ENCODE measurements around the gene RUSC2. TPM values are rescaled to one million over a fixed set of nuclear protein-coding genes. Genes with fewer than 3 reads are reported as not detected.

The RUSC2 gene
- total and polyA plus RNA-seq, 10 of the 15 experiments (the other 5 are each of a cell fraction or from before 2014, with no cell fraction given): not detected

Other genes starting within 250 kb of the RUSC2 start
Only the 7 nearest of the 10 such genes appear.
- 7.9 and 8.2 TPM in 2 replicates for gene TESK1, start 115.2 kb downstream of the RUSC2 start, total RNA-seq (2014; rRNA removed)
- gene TESK1, start 115.2 kb downstream of the RUSC2 start, total RNA-seq (2014; rRNA removed; fragmentation: Illumina TruSeq; extraction: Trizol): 4.6 and 4.9 TPM in 2 replicates
- gene TESK1, start 115.2 kb downstream of the RUSC2 start, total RNA-seq (2021): 19.1 and 19.5 TPM in 2 replicates
- gene TESK1, start 115.2 kb downstream of the RUSC2 start, polyA plus RNA-seq (2011; rRNA removed): 7.2 and 9.9 TPM in 2 replicates
- gene TESK1, start 115.2 kb downstream of the RUSC2 start, polyA plus RNA-seq (2014; fragmentation: Illumina TruSeq; extraction: Trizol): 6.1 and 9.1 TPM in 2 replicates
- gene TESK1, start 115.2 kb downstream of the RUSC2 start, polyA plus RNA-seq (2014; fragmentation: Nextera tagmentation; extraction: Ambion mirVana): under 1 TPM in 1 of 2 experiments, not detected in 1; 0.16 TPM
- 13.0 and 14.3 TPM in 2 replicates for gene TESK1, start 115.2 kb downstream of the RUSC2 start, polyA plus RNA-seq (2014; rRNA removed)
- 1 to 10 TPM in 1 of 2 experiments, under 1 TPM in 1; 0.88 to 2.9 TPM for gene TESK1, start 115.2 kb downstream of the RUSC2 start, polyA plus RNA-seq (2016; fragmentation: Nextera tagmentation; extraction: Ambion mirVana)
- gene CD72, start 128.3 kb downstream of the RUSC2 start, total RNA-seq (2014; rRNA removed): 12.2 and 14.2 TPM in 2 replicates
- gene CD72, start 128.3 kb downstream of the RUSC2 start, total RNA-seq (2014; rRNA removed; fragmentation: Illumina TruSeq; extraction: Trizol): 5.8 and 7.0 TPM in 2 replicates
- gene CD72, start 128.3 kb downstream of the RUSC2 start, total RNA-seq (2021): 8.9 and 9.0 TPM in 2 replicates
- 3.0 and 3.1 TPM in 2 replicates for gene CD72, start 128.3 kb downstream of the RUSC2 start, polyA plus RNA-seq (2011; rRNA removed)
- gene CD72, start 128.3 kb downstream of the RUSC2 start, polyA plus RNA-seq (2014; fragmentation: Illumina TruSeq; extraction: Trizol): 6.6 and 8.4 TPM in 2 replicates
- gene CD72, start 128.3 kb downstream of the RUSC2 start, polyA plus RNA-seq (2014; fragmentation: Nextera tagmentation; extraction: Ambion mirVana): 1 to 10 TPM; 2.1 to 2.3 TPM
- gene CD72, start 128.3 kb downstream of the RUSC2 start, polyA plus RNA-seq (2014; rRNA removed): 8.9 and 12.0 TPM in 2 replicates
- 1 to 10 TPM; 2.8 to 2.9 TPM for gene CD72, start 128.3 kb downstream of the RUSC2 start, polyA plus RNA-seq (2016; fragmentation: Nextera tagmentation; extraction: Ambion mirVana)
- 115 and 119 TPM in 2 replicates for gene SIT1, start 160.8 kb downstream of the RUSC2 start, total RNA-seq (2014; rRNA removed)
- 55.0 and 55.6 TPM in 2 replicates for gene SIT1, start 160.8 kb downstream of the RUSC2 start, total RNA-seq (2014; rRNA removed; fragmentation: Illumina TruSeq; extraction: Trizol)
- 83.3 and 84.9 TPM in 2 replicates for gene SIT1, start 160.8 kb downstream of the RUSC2 start, total RNA-seq (2021)
- 20.1 and 29.1 TPM in 2 replicates for gene SIT1, start 160.8 kb downstream of the RUSC2 start, polyA plus RNA-seq (2011; rRNA removed)
- 26.3 and 44.9 TPM in 2 replicates for gene SIT1, start 160.8 kb downstream of the RUSC2 start, polyA plus RNA-seq (2014; fragmentation: Illumina TruSeq; extraction: Trizol)
- gene SIT1, start 160.8 kb downstream of the RUSC2 start, polyA plus RNA-seq (2014; fragmentation: Nextera tagmentation; extraction: Ambion mirVana): 10 to 100 TPM in 1 of 2 experiments, under 1 TPM in 1; 0.97 to 12.1 TPM
- gene SIT1, start 160.8 kb downstream of the RUSC2 start, polyA plus RNA-seq (2014; rRNA removed): 137 and 147 TPM in 2 replicates
- gene SIT1, start 160.8 kb downstream of the RUSC2 start, polyA plus RNA-seq (2016; fragmentation: Nextera tagmentation; extraction: Ambion mirVana): 10 to 100 TPM; 63.8 to 77.8 TPM
- gene RMRP, start 167.9 kb downstream of the RUSC2 start, total RNA-seq (2014; rRNA removed): 34,892 and 42,450 TPM in 2 replicates
- 6,746 and 12,076 TPM in 2 replicates for gene RMRP, start 167.9 kb downstream of the RUSC2 start, total RNA-seq (2014; rRNA removed; fragmentation: Illumina TruSeq; extraction: Trizol)
- 18,533 and 18,901 TPM in 2 replicates for gene RMRP, start 167.9 kb downstream of the RUSC2 start, total RNA-seq (2021)
- gene RMRP, start 167.9 kb downstream of the RUSC2 start, polyA plus RNA-seq (2011; rRNA removed): 3.8 and 12.0 TPM in 2 replicates
- gene RMRP, start 167.9 kb downstream of the RUSC2 start, polyA plus RNA-seq (2014; fragmentation: Illumina TruSeq; extraction: Trizol): not detected in 2 replicates
- not detected for gene RMRP, start 167.9 kb downstream of the RUSC2 start, polyA plus RNA-seq (2014; fragmentation: Nextera tagmentation; extraction: Ambion mirVana)
- gene RMRP, start 167.9 kb downstream of the RUSC2 start, polyA plus RNA-seq (2014; rRNA removed): 760 and 1,065 TPM in 2 replicates
- gene RMRP, start 167.9 kb downstream of the RUSC2 start, polyA plus RNA-seq (2016; fragmentation: Nextera tagmentation; extraction: Ambion mirVana): 10 to 100 TPM in 1 of 2 experiments, not detected in 1; 13.3 TPM
- gene CCDC107, start 168.2 kb downstream of the RUSC2 start, total RNA-seq (2014; rRNA removed): 9.4 and 13.2 TPM in 2 replicates
- gene CCDC107, start 168.2 kb downstream of the RUSC2 start, total RNA-seq (2014; rRNA removed; fragmentation: Illumina TruSeq; extraction: Trizol): 6.2 and 6.3 TPM in 2 replicates
- gene CCDC107, start 168.2 kb downstream of the RUSC2 start, total RNA-seq (2021): 10.6 and 11.8 TPM in 2 replicates
- 8.6 and 10.5 TPM in 2 replicates for gene CCDC107, start 168.2 kb downstream of the RUSC2 start, polyA plus RNA-seq (2011; rRNA removed)
- gene CCDC107, start 168.2 kb downstream of the RUSC2 start, polyA plus RNA-seq (2014; fragmentation: Illumina TruSeq; extraction: Trizol): 5.9 and 6.7 TPM in 2 replicates
- gene CCDC107, start 168.2 kb downstream of the RUSC2 start, polyA plus RNA-seq (2014; fragmentation: Nextera tagmentation; extraction: Ambion mirVana): under 1 TPM; 0.19 to 0.90 TPM
- gene CCDC107, start 168.2 kb downstream of the RUSC2 start, polyA plus RNA-seq (2014; rRNA removed): 14.3 and 16.0 TPM in 2 replicates
- gene CCDC107, start 168.2 kb downstream of the RUSC2 start, polyA plus RNA-seq (2016; fragmentation: Nextera tagmentation; extraction: Ambion mirVana): 10 to 100 TPM; 15.6 to 18.3 TPM
- 6.6 and 7.6 TPM in 2 replicates for gene ARHGEF39, start 175.1 kb downstream of the RUSC2 start, total RNA-seq (2014; rRNA removed)
- 8.0 and 8.2 TPM in 2 replicates for gene ARHGEF39, start 175.1 kb downstream of the RUSC2 start, total RNA-seq (2014; rRNA removed; fragmentation: Illumina TruSeq; extraction: Trizol)
- 12.4 and 14.1 TPM in 2 replicates for gene ARHGEF39, start 175.1 kb downstream of the RUSC2 start, total RNA-seq (2021)
- gene ARHGEF39, start 175.1 kb downstream of the RUSC2 start, polyA plus RNA-seq (2011; rRNA removed): 10.8 and 12.3 TPM in 2 replicates
- gene ARHGEF39, start 175.1 kb downstream of the RUSC2 start, polyA plus RNA-seq (2014; fragmentation: Illumina TruSeq; extraction: Trizol): 12.4 and 15.2 TPM in 2 replicates
- 1 to 10 TPM; 2.0 to 5.0 TPM for gene ARHGEF39, start 175.1 kb downstream of the RUSC2 start, polyA plus RNA-seq (2014; fragmentation: Nextera tagmentation; extraction: Ambion mirVana)
- gene ARHGEF39, start 175.1 kb downstream of the RUSC2 start, polyA plus RNA-seq (2014; rRNA removed): 14.8 TPM in 2 replicates
- 10 to 100 TPM; 25.3 to 28.9 TPM for gene ARHGEF39, start 175.1 kb downstream of the RUSC2 start, polyA plus RNA-seq (2016; fragmentation: Nextera tagmentation; extraction: Ambion mirVana)
- gene CA9, start 183.8 kb downstream of the RUSC2 start, total RNA-seq (2014; rRNA removed): 2.7 and 5.8 TPM in 2 replicates
- 0.89 and 1.3 TPM in 2 replicates for gene CA9, start 183.8 kb downstream of the RUSC2 start, total RNA-seq (2014; rRNA removed; fragmentation: Illumina TruSeq; extraction: Trizol)
- gene CA9, start 183.8 kb downstream of the RUSC2 start, total RNA-seq (2021): 4.0 TPM in 2 replicates
- gene CA9, start 183.8 kb downstream of the RUSC2 start, polyA plus RNA-seq (2011; rRNA removed): 4.7 and 6.6 TPM in 2 replicates
- 0.68 and 1.2 TPM in 2 replicates for gene CA9, start 183.8 kb downstream of the RUSC2 start, polyA plus RNA-seq (2014; fragmentation: Illumina TruSeq; extraction: Trizol)
- gene CA9, start 183.8 kb downstream of the RUSC2 start, polyA plus RNA-seq (2014; fragmentation: Nextera tagmentation; extraction: Ambion mirVana): 1 to 10 TPM in 1 of 2 experiments, under 1 TPM in 1; 0.79 to 1.2 TPM
- 1.2 and 2.6 TPM in 2 replicates for gene CA9, start 183.8 kb downstream of the RUSC2 start, polyA plus RNA-seq (2014; rRNA removed)
- gene CA9, start 183.8 kb downstream of the RUSC2 start, polyA plus RNA-seq (2016; fragmentation: Nextera tagmentation; extraction: Ambion mirVana): under 1 TPM; 0.53 to 0.74 TPM